Effector CD8-positive, alpha-beta T cell (primary cell): Measurements from ENCODE around the gene OTUB1.
A peak's percentile ranks its signal among the peaks of the same experiment; 100 is the strongest.

Experiments
- DNase-seq: peaks from one replicate; lab custom pipeline; 2025; lab: John Stamatoyannopoulos, UW

The OTUB1 gene

DNA sequence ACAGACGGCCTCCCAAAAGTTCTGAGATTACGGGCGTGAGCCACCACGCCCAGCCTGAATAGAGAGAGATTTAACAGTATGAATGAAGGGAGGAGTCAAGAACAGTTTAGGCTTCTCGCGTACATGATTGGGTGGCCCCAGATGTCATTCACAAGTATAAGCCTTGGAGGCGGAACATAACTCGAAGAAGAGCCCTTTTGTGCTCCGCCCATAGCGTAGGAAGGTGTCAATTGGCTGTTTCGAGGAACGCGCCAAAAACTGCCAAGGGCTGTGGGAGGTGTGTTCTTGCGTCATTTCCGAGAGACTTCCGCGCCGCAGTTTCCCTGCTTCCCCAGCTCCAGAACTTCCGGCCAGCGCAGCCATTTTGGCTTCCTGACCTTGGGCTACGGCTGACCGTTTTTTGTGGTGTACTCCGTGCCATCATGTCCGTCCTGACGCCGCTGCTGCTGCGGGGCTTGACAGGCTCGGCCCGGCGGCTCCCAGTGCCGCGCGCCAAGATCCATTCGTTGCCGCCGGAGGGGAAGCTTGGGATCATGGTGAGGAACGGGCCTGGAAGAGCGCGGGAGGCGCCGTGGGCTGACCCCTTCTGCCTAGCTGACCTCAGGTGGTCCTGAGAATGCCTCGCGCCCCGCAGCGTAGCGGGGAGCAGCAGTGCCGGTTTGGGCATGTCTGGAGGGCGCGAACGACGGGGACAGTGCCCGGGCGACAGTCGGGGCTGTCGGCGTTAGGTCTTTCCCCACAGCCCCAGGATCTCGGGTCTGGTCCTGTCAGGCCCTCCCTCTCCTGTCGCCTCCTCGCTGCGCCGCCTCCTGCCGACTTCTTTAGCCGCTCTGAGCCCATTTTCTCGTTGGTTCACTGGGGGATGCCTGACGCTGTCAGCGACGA, 11.7 kb upstream of the OTUB1 start, which contains the start of gene COX8A:
TSS of gene COX8A (plus strand) at position 362 of the 885 bp plus-strand sequence. CDS start at position 423, 61 bp downstream.
- peak; percentile 93 for DNase-seq

DNA sequence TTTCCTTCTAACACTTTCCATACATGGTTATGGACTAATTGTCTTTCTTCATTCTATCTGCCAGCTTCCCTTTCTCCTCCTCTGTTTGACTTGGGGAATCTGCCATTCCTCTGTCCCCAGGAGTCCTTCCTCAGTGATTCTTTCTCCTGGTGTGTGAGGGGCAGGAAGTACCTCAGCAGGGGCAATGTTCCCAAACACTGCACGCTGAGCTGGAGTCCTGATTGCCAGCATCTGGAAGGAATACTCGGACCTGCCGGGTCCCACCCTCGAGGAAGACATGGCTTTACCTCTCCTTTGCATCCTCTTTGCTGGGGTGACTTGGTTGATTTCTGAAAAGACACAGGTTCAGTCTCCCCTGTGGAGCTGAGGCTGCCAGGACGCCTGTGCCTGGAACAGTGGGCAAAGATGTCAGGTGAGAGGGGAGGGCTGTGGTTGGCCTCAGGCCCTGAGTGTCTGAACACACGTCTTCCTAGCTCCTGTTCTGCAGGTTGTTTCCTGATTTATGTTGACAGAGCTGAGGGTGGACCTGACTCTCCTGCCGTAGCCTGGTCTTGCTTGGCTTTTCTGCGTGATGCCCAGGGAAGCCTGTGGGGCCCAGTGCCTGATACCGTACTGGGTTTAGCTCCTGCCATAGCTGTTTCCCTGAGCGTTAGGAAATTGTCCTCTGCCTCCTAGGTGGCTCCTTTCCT, 7.5 kb upstream of the OTUB1 start:
- no peak for DNase-seq

GRCh38 chr11:63979426-63979825, 6.8 kb upstream of the OTUB1 start:
- DNase-seq, result no peak

- peak; percentile 34 for DNase-seq
Observed at GRCh38 chr11:63985812-63986155, 454 bp upstream of the OTUB1 start.

DNA sequence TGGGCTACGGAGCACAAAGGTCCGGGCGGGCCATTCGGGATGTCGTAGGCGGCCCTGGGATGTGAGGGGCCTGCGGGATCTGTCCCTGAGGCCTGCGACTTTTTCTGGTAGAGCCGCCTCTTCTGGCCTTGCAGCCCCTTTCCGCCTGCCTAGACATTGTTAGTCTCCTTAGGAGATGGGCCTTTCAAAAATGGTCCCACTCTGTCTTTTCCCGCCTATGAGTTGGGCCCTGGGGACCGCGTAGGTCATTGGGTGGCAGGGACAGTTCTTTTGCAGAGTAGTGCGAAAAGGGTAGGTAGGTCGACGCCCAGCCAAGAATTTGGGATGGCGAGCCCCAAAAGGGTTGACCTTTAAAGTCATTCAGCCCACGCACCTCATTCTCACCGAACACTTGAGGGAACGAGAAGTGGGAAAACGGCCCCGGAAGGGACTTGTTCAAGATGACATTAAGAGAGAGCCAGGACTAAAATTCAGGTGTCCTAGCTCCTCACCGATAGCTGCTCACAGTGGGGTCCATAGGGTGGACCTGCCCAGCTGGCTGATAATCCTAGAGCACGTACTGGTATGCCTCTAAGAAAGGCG, 785 bp downstream of the OTUB1 start:
- DNase-seq, result no peak

- no peak for DNase-seq
Observed at GRCh38 chr11:63991558-63991957, 5.3 kb downstream of the OTUB1 start.

GRCh38 chr11:63993100-63993499, 6.9 kb downstream of the OTUB1 start:
- DNase-seq, result no peak

DNA sequence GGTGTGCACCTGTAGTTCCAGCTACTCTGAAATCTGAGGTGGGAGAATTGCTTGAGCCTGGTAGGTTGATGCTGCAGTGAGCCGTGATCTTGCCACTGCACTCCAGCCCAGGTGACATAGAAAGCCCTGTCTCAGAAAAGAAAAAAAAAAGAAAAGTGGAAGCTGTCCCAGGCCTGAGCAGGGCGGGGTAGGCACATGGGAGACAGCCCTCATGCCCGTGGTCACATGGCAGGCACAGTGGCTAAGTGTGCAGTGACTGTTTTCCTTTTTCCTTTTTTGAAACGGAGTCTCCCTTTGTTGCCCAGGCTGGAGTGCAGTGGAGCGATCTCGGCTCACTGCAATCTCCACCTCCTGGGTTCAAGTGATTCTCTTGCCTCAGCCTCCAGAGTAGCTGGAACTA, 7.8 kb downstream of the OTUB1 start:
- DNase-seq, result no peak

- no peak for DNase-seq
Observed at GRCh38 chr11:63996512-63996911, 10.3 kb downstream of the OTUB1 start.

DNA sequence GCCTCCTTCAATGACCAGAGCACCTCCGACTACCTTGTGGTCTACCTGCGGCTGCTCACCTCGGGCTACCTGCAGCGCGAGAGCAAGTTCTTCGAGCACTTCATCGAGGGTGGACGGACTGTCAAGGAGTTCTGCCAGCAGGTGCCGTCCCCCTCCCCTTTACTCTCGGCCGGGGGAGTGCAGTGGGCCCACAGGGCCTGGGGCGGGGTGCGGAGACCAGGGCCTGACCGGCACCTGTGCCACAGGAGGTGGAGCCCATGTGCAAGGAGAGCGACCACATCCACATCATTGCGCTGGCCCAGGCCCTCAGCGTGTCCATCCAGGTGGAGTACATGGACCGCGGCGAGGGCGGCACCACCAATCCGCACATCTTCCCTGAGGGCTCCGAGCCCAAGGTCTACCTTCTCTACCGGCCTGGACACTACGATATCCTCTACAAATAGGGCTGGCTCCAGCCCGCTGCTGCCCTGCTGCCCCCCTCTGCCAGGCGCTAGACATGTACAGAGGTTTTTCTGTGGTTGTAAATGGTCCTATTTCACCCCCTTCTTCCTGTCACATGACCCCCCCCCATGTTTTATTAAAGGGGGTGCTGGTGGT, 11.0 kb downstream of the OTUB1 start:
- no peak for DNase-seq

- no peak for DNase-seq
Observed at GRCh38 chr11:63997801-63998337, 11.6 kb downstream of the OTUB1 start.

- DNase-seq, result no peak
Observed at GRCh38 chr11:63998558-63999348, 12.5 kb downstream of the OTUB1 start.

DNA sequence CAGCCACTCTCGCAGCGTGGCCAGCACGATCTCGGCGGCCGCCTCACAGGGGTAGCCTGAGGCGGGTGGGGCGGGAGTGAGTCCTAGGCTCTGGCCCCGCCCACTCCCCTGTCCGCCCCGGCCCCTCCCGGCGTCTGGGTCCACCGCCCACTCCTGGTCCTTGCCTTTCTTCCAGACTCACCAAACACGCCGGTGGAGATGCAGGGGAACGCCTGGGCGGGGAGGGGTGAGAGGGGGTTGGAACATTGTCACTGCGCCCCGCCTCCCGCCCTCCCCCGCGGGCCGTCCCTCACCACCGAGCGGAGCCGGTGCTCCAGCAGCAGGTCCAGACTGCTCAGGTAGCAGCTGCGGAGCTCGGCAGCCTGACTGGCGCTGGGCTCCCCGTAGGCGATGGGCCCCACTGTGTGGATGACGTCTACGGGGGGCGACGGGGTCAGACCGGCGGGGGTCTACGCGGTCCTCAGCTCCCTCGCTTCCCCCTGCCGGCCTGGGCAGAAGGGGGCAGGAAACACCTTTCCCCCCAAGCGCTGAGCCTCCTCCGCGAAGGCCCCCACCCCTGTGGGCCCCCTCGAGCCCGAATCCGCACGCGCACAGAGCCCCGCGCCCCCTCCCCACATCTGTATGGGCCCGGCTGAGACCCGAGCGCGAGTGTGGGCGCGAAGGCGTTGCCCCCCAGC, 13.2 kb downstream of the OTUB1 start:
- peak; percentile 46 for DNase-seq

DNA sequence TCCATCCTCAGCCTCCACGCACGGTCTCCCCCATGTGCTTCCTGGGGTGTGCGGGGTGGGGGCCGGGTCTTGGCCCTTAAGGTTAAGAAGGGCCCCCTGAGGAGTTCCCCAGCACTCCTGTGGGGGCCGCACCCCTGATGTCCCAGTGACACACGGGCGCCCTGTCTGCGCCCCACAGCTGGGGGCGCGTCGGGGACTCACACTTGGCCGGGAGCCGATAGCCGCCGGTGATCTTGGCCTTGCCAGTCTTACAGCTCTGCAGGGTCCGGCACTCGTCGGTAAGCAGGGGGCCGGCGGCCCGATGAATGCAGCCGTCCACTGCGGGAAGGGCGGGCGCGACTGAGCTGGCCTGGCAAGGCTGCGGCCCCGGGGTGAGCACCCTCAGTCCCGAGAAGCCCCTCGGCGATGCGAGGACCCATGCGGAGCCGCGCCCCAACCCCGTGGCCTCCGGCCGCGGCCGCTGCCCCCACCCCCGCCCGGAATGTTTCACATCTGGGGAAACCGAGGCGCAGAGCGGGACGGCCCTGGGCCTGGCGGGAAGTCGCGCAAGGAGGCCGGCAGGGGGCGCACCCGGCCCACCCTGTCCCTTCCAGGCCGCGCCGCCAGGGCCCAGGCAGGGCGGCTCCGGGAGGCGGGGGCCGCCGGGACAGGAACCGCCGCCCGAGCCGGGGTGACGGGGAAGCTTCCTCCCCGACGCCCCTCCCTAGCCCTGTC, 13.9 kb downstream of the OTUB1 start:
- peak; percentile 63 for DNase-seq

DNA sequence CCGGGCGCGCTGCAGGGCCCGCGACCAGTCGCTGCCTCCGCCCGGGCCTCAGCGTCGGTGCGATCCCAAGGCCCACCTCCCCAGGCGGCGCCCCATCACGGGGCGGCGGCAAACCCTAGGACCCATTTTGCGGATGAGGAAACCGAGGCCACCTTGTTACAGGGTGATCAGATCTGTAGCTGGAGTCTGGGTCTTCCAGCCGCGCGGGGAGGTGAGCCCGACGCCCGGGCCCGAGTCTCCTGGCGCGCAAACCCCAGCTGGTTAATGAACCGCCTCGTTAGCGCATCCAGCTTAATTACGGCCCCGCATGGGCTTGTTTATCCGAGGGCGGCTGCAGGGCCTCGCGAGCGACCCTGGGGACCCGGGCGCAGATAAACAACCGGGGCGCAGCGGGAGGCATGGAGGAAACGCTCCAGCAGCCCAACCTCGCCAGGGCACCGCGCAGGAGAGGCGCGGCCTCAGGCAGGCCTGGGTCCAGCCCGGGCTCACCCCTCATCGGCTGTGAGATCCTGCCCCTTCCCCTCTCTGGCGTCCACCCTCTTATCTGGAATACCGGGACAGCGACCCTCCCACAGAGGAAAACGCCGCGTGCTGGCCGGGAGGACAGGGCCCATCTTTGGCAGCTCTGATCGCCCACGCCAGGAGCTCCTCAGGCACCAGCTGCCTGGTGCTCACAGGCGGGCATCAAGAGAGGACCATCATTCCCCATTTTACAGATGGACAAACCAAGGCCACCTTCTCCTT, 14.7 kb downstream of the OTUB1 start:
- no peak for DNase-seq

- DNase-seq, result no peak
Observed at GRCh38 chr11:64001484-64002420, 15.5 kb downstream of the OTUB1 start.

DNA sequence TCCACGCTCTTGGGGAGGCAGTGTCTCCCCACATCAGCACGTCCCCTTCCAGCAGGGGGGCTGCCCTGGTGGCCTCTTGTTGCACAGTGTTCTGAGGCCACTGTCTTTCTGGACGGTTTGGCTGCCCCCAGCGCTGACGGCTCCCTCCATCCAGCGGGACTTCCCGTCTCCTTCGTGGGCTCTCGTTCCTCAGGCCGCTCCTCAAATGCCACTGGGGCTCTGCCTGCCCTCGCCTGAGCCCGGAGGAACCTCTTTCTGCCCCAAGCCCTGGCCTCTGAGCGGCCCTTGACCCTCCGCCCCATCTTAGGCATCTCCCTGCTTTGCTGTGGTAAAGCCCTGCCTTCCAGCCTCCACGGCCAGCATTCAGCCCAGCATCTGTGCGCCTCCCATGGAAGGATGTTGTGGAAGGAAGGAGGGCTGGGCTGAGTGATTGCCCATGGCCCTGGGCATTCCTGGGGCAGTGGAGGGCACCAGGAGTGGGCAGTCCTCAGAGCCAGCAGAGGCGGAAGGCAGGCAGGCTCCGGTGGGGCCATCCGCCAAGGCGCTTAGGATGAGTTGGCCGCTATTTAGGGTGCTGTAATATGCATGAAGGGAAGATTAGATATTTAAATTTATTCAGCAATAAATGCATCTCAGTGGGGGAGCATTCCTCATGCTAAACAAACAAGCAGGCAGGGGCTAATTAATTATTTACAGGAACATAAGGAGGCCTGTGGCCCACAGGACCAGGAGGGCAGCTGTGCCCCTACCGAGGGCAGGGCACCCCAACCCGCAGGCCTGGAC, 17.8 kb downstream of the OTUB1 start:
- DNase-seq, result no peak
